GM18502 (cell line): ENCODE data around the gene UNC93A.
"Not testable (repeated sequence)": the region's sequence is repeated elsewhere in the genome, so short reads cannot be mapped to it uniquely, and the experiment has no call there.

Experiments used
- ATAC-seq: cut with Tn5 transposase; IDR thresholded peaks from one replicate; pipeline ENCODE4 v1.9.1; 2021; ENCODE audit warnings: mild to moderate bottlenecking; ENCODE audit not compliant: unreplicated experiment, poor library complexity

Gene UNC93A

DNA sequence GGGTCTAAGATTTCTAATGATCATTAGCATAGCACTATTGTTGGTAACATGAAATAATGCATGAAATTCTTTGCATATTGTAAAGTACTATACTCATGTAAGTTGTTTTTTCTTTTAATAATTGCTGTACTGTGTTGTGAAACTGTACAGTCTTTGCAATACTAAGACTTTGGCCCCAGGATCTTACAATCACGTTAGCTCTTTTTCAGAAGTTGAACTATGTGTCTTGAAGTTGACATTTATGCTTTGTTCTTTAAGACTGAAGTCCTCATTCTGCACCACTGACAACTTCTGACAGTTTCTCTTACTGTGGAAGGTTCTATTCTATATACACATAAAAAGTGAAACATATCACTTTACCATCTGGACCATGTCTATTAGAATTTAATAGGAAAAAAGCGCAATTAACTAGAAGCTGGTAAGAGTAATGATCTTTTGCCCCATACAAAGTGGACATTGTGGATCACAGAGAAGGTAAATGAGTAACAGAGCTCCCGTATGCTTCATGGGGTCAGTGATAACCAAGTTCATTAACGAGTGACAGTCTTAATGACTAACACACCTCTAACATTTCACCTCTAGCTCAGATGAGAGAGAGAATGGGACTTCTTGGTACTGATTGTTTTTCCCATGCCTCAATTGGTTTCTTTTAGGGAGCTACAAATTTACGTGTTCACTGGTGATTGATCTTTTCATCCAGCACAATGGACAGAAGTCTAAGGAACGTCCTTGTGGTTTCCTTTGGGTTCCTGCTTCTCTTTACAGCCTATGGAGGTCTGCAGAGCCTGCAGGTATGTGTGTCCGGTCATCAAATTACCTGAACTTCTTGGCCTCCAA, at the start of gene UNC93A:
Gene UNC93A (plus strand): TSS at position 530 of the 837 bp plus-strand sequence. CDS start 175 bp downstream, at position 705.
- no peak for ATAC-seq

GRCh38 chr6:167241321-167242134, 49.6 kb upstream of the UNC93A start:
- ATAC-seq = not testable (repeated sequence)

- ATAC-seq = not testable (repeated sequence)
Measured at GRCh38 chr6:167242135-167242506, 49.0 kb upstream of the UNC93A start.

- ATAC-seq = not testable (repeated sequence)
Measured at GRCh38 chr6:167242511-167243051, 48.5 kb upstream of the UNC93A start.

DNA sequence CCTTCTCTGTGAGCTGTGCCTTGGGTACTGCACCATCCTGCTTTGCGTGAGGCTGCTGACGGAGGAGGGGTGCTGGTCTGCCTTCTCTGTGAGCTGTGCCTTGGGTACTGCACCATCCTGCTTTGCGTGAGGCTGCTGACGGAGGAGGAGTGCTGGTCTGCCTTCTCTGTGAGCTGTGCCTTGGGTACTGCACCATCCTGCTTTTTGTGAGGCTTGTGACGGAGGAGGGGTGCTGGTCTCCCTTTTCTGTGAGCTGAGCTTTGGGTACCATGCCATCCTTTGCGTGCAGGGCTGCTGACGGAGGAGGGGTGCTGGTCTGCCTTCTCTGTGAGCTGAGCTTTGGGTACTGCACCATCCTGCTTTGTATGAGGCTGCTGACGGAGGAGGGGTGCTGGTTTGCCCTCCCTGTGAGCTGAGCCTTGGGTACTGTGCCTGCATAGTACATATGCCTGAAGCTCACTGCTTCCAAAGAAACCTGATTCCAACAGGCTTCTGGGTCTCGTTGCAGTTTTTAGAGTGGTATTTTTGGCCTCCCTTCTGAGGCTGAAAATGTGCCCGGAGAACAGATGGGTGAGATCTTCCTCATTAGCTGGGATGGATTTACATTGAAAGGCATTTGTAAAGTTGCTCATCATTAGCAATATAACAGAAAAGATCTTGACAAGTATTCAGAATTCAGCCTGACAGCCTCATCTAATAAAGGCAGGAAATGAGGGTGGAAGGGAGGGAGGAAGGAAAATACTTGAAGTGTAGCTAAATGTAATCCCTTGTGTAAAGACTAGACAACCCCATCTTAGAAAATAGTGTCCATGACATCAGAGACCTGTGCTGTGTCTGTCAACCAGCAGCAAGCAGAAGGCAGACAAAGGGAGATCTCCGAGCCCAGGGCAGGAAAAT, 46.8 kb upstream of the UNC93A start:
- ATAC-seq = no peak

GRCh38 chr6:167244991-167245390, 46.1 kb upstream of the UNC93A start:
- ATAC-seq = no peak

DNA sequence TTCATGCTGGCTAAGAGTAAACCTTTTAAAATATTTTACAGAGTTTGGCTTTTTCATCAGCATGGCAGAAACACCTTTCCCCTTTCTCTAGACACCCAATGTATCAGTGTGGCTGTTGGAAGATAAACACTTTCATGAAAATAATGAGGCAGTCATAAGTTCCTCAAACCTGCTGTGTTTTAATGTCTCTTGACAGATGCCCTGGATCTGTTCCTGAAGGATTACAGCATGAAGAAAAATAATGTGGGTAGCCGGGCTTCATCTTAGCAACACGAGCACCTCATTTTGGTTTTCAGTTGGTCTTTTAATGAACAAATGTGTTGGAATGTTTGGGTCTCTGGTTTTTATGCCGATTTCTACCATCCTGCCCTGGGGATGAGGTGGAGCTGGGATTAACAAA, 45.5 kb upstream of the UNC93A start:
- ATAC-seq = no peak

DNA sequence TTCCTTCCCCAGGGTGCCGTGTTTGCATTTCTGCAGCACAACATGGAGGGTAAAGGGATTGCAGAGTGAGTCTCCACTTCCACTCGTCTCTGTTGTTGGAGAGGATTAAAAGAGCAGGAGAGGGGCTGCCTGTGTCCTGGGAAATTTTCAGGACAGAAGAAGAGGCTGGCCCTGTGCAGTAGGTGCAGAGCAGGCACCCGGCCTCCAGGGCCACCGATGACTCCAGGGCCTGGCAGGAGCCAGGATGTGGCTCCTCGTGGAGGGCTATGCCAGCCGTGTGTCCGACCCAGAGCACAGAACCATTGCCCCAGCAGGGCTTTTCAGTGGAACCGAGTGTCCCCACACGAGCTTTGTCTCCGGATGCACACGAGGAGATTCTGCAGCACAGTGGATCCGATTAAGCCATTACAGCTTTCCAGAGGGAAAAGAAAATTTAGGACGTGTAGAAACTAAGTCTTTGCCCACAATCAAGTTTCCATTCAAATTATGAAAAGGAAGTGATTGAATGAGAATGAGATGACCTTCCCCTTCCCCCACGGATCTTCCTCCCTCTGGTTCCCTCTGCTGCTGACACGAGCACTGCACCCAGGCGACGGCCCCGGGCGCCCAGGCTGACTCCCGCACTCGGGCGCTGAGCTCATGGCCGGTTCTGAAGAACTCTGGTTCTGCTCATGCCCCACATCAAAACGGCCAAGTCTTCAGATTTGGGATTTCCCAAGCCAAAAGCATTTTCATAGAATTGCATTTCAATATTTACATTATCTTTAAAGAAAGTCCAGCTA, 43.1 kb upstream of the UNC93A start:
- ATAC-seq = no peak

DNA sequence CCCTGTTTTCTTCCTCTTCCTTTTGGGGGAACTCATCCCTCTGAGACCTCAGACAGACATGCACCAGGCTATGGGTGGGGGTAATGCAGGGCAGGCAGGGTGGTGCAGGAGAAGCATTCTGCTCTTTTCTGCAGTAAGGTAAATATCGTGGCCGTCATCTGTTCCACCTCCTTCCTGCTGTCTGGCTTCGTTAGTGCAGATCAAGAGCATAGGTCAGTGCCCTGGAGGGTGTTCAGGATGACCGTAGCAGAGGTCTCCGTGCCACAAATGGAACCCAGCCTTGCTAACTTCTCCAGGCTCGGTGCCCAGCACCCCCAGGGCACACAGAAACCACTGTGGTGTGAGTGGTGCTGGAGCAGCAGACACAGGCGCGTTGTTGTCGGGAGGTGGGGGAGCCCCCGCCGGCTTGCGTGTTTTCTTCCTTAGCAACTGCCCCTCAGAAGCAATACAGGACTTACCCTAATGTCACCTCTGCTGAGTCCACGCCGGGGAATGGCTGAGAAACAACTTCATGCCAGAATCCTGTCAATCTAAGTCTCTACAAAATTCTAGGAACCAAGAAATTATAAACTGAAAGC, 42.1 kb upstream of the UNC93A start:
- ATAC-seq = not testable (repeated sequence)

GRCh38 chr6:167252271-167252670, 38.8 kb upstream of the UNC93A start:
- no peak for ATAC-seq

DNA sequence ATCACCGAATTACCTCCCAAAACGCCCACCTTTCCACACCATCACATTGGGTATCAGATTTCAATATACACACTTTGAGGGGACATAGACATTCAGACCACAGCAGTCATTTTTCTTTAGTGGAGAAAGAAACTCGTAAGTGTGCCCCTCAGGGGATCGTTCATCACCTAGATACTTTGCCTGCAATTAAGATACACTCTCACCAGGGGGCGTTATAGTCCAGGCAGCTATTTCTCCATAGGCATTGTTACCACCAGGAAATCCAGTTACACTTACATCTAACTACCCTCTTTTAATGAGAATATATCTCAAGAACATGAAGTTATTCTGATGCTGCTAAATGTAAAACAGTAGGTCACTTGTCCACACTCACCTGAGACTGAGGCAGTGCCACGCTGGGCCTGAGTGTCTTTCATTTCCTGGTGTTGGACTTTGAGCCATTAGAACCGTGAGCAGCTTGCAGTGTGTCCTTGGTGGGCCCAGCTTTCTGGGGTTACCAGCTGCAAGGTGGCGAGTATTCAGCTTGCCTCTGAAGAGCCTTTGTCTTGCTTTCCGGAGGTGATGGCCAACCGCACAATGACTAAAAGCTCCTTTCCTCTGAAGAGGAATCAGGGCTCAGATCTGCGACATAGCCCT, 35.1 kb upstream of the UNC93A start:
- ATAC-seq = no peak

GRCh38 chr6:167258646-167259045, 32.5 kb upstream of the UNC93A start:
- ATAC-seq = no peak

DNA sequence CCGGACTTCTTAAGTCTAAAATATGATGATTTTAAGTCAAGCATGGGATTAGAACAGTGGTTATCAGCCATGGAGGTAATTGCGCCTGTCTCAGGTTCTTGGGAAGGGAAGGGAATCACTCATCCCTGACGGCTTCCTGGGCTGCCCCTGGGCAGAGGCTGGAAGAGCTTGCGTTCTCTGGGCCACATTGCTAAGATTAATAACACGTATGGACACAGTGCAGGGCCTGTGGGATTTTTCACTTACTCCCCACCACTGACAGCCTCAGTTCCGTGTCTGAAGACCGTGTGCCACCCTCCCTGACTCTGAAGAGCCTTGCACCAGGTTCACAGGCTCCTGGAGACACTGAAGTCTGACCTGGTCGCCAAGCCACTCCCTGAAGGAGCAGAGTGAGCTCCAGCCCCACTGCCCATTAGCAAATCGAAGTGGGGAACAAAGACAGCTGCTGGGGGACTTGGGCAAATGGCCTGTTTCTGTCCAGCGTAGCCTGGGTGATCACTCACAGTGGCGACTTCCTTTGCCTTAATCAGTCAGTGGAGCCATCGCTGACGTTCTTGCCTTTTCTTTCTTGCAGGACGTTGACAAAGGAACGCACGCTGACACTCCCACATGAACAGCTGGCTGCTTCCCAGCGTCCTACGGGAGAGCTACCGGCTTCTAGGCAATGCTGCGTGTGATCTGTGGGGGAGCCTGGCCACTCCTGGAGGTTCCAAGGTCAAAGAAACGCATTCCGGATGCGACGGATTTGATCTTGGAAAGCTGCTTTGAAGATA, 24.9 kb upstream of the UNC93A start:
- not testable (repeated sequence) for ATAC-seq

GRCh38 chr6:167266830-167267555, 24.1 kb upstream of the UNC93A start:
- ATAC-seq = no peak

GRCh38 chr6:167267556-167267898, 23.6 kb upstream of the UNC93A start:
- not testable (repeated sequence) for ATAC-seq

DNA sequence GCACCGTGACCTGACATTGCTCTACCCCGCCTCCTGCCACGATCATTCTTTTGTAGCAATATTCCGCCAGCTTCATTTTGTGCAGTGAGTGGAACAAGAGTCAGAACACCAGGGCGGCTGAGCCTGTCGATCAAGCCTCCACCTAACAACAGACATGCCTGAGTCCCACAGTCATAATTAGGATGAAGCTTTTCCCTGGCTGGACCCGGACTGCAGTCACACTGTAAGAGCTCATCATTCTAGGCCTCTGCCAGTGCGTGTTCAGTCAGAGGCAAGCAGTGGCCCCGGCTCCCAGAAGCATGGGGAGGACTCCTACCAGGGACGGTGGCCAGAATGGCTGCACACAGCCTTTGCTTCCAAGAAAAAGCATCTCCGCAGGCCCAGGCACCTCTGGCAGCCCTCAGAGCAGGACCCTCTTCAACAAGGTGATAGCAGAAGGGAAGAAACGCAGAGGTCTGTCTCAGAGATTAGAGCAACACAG, 23.2 kb upstream of the UNC93A start:
- ATAC-seq = no peak

- ATAC-seq = no peak
Measured at GRCh38 chr6:167268683-167269280, 22.3 kb upstream of the UNC93A start.
